Cardiac fibroblast (primary cell): ENCODE measurements around the gene TTYH1.
"Not testable (repeated sequence)": the region's sequence is repeated elsewhere in the genome, so short reads cannot be mapped to it uniquely, and the experiment has no call there.

Experiments
- DNase-seq, 2 donors: peaks; one replicate each; pipeline versions ENCODE4 v3.0.0 to v3.0.0-alpha.2; 2010; ENCODE audit warnings: low read depth in 2 of 2
- H3K4me3 ChIP-seq, 2 donors: replicated peaks in 1 of 2; 1 replicate in 1 of 2; 2 replicates in 1 of 2; pipeline ENCODE4 v1.5.1; 2011; ENCODE audit warnings: low read depth in 2 of 2, low read length in 2 of 2, mild to moderate bottlenecking in 2 of 2, moderate library complexity in 1 of 2
- TF ChIP-seq, protein P1 (sequence below): IDR thresholded peaks from one replicate; pipeline ENCODE4 v1.5.1; 2011; ENCODE audit warnings: low read depth, mild to moderate bottlenecking, low read length, inconsistent platforms

Gene TTYH1

DNA sequence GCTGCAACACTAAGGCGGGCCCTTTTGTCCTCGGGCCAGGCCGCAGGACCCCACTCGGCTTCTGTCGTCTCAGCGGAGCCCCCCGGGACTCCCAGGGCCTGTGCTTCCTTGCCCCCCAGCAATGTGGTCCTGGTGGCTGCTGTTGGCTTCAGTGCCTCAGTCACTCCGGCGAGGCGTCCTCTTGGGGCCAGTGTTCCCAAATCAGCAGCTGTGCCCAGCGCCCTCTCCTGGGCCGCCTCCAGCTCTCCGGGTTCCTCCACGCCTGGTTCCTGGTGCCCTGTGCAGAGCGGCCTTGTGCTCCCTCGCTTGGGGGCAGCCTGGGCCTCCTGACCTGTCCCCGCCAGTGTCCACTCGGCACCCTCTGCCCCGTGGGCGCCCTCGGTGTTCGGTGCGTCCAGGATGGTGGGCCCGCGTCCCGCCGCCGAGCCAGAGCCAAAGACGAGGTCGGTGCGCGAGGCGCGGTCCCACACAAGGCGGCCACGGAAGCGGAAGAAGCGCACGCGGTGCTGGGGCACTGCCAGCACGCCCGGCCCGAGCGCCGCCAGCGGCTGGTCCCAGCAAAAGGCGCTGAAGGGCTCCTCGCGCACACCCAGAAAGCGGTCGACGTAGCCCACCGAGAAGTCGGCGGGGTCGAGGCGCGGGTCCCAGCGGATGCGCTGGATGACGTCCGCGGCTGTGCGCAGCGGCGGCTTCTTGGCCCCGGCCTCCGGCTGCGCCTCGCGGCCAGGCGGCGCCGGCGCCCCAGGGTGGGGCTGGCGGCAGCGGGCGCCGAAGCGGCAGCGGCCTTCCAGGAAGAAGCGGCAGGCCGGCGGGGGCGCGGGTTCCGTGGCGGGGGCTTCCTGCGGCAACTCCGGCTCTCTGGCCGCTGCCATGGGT, 47.6 kb downstream of the TTYH1 start:
- peak overlapping the region; percentile 54 to 61 for H3K4me3 ChIP-seq
- TF ChIP-seq, protein P1, sequence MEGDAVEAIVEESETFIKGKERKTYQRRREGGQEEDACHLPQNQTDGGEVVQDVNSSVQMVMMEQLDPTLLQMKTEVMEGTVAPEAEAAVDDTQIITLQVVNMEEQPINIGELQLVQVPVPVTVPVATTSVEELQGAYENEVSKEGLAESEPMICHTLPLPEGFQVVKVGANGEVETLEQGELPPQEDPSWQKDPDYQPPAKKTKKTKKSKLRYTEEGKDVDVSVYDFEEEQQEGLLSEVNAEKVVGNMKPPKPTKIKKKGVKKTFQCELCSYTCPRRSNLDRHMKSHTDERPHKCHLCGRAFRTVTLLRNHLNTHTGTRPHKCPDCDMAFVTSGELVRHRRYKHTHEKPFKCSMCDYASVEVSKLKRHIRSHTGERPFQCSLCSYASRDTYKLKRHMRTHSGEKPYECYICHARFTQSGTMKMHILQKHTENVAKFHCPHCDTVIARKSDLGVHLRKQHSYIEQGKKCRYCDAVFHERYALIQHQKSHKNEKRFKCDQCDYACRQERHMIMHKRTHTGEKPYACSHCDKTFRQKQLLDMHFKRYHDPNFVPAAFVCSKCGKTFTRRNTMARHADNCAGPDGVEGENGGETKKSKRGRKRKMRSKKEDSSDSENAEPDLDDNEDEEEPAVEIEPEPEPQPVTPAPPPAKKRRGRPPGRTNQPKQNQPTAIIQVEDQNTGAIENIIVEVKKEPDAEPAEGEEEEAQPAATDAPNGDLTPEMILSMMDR: peak; percentile 15
- peak; percentile 71 for DNase-seq

DNA sequence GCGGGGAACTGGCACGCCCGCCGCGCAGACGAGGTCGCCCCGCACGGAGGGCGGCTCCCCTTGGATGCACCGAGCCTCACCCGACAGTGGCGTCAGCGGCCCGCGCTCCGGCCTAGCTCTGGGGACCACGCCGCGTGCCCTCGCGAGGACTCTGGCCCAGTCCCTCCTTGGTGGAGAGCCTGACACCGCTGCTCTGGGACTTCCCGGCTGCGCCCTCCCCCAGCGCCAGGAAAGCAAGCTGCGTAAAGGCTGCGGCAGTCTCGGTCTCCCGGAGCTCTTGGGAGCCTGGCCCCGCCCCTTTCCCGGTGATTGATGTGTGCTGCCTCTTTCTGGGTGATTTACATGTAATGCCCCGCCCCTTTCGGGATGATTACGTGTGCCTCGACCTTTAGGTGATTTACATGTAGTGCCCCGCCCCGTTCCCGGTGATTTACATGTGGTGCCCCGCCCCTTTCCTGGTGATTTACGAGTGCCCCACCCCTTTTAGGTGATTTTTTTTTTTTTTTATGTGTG, 48.3 kb downstream of the TTYH1 start, which contains the start of gene LENG9:
LENG9 (minus strand) TSS at position 248 of the 513 bp plus-strand sequence. CDS start 252 bp downstream, outside the sequence.
- DNase-seq: peak; percentile 99 to 100
- TF ChIP-seq, protein P1: no peak
- peak within 1 kb of the TSS; percentile 54 to 61 for H3K4me3 ChIP-seq

DNA sequence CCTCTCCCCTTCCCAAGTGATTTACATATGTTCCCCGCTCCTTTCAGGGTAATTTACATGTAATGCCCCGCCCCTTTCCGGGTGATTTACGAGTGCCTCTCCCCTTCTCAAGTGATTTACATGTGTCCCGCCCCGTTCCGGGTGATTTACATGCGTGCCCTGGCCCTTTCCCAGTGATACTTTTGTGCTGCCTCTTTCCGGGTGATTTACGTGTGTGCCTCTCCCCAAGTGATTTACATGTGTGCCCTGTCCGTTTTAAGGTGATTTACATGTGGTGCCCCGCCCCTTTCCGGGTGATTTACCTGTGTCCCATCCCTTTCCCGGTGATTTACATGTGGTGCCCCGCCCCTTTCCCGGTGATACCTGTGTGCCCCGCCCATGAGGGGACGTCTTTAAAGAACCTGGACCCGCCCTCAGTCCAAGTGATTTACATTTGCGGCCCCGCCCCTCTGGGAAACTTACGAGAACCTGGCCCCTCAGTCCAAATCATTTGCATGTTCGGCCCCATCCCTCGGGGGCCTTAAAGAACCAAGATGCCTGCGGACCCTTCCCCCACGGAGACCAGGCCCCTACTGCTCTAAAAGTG, 48.9 kb downstream of the TTYH1 start:
- peak overlapping the region; percentile 49 to 61 for H3K4me3 ChIP-seq
- peak; percentile 83 to 87 for DNase-seq

GRCh38 chr19:54464630-54465425, 49.6 kb downstream of the TTYH1 start:
- peak; percentile 81 to 88 for DNase-seq
- TF ChIP-seq, protein P1: no peak
- peak overlapping the region; percentile 49 to 61 for H3K4me3 ChIP-seq

More for the DNA sequence above, 48.9 kb downstream of the TTYH1 start:
- TF ChIP-seq, protein P1: no peak

- H3K4me3 ChIP-seq: no peak overlapping the region
- TF ChIP-seq, protein P1: no peak
- no peak for DNase-seq
Observed at GRCh38 chr19:54465426-54466109, 50.3 kb downstream of the TTYH1 start.

DNA sequence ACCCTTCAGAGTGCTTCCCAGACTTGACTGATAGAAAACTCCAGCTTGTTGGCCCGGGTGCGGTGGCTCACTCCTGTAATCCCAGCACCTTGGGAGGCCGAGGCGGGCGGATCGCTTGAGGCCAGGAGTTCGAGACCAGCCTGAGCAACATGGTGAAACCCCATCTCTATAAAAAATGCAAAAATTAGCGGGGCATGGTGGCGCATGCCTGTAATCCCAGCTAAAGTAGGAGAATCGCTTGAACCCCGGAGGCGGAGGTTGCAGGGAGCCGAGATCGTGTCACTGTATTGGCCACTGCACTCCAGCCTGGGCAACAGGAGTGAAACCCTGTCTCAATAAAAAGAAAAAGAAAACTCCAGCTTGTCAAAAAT, 50.8 kb downstream of the TTYH1 start:
- not testable (repeated sequence) for H3K4me3 ChIP-seq, DNase-seq
